Kidney (tissue), 14 donors: ENCODE data around the gene BEAN1. TPM values are rescaled to one million over a fixed set of nuclear protein-coding genes. Genes with fewer than 3 reads are reported as not detected.

Source experiments
- DNase-seq, 5 donors: peaks; one replicate each; pipeline ENCODE4 v3.0.0-alpha.2; 2013 to 2020
- FAIRE-seq: peaks from 2 replicates; lab custom pipeline; 2012; peaks lifted over from hg19 to GRCh38; lab: Jason Lieb, UNC
- H3K27ac ChIP-seq, 2 donors: one replicate each; pipeline ENCODE4 v1.7.0; 2013; ENCODE audit warnings: low read depth in 2 of 2, low read length in 2 of 2, inconsistent platforms in 1 of 2
- H3K27me3 ChIP-seq: one replicate; pipeline ENCODE4 v1.7.1; 2013; ENCODE audit warnings: low read length, inconsistent platforms; ENCODE audit not compliant: control insufficient read depth, insufficient read depth
- H3K36me3 ChIP-seq, 3 donors: one replicate each; pipeline versions ENCODE4 v1.7.0 to v1.7.1; 2013; ENCODE audit warnings: low read length in 3 of 3, control low read depth in 1 of 3, inconsistent platforms in 1 of 3; ENCODE audit not compliant: insufficient read depth in 3 of 3, control insufficient read depth in 2 of 3
- H3K4me1 ChIP-seq, 3 donors: one replicate each; pipeline versions ENCODE4 v1.7.0 to v1.7.1; 2013; ENCODE audit warnings: low read length in 3 of 3, inconsistent platforms in 1 of 3, low read depth in 1 of 3; ENCODE audit not compliant: control insufficient read depth in 2 of 3, insufficient read depth in 2 of 3
- H3K4me3 ChIP-seq, 3 donors: one replicate each; pipeline versions ENCODE4 v1.7.0 to v1.8.1; 2013; ENCODE audit warnings: low read length in 3 of 3, control low read depth in 1 of 3, inconsistent platforms in 1 of 3
- H3K9ac ChIP-seq, 3 donors: one replicate each; pipeline versions ENCODE4 v1.7.0 to v1.7.1; 2013; ENCODE audit warnings: low read length in 3 of 3, control low read depth in 1 of 3, inconsistent platforms in 1 of 3
- H3K9me3 ChIP-seq, 3 donors: one replicate each; pipeline versions ENCODE4 v1.7.0 to v1.7.1; 2013; ENCODE audit warnings: low read length in 3 of 3, control low read depth in 1 of 3, inconsistent platforms in 1 of 3; ENCODE audit not compliant: control insufficient read depth in 2 of 3, insufficient read depth in 1 of 3
- CTCF ChIP-seq: IDR thresholded peaks from 3 replicates; pipeline ENCODE4 v1.5.1; 2012; ENCODE audit warnings: mild to moderate bottlenecking, moderate library complexity, borderline replicate concordance; ENCODE audit not compliant: insufficient read depth; ENCODE audit errors: extremely low read depth
- intact Hi-C: fragments of 100-400 bp; cut with DNase I; formaldehyde crosslinking; loops from one replicate; pipeline ENCODE4 v1.11.1; 2022
- polyA plus RNA-seq: library from polyadenylated mRNA; stranded (reverse); fragments of 350-450 nt; fragmentation: Illumina TruSeq; extraction: RNeasy Lipid Tissue Mini Kit (QIAGEN cat#74804); gene quantifications from one replicate; pipeline ENCODE4 v1.2.3, GENCODE V29; 2014; ENCODE audit warnings: low read depth, low replicate concordance; ENCODE audit not compliant: insufficient read depth
- total RNA-seq: library from RNA; stranded (reverse); fragmentation: NEBNext Ultra II Directional; extraction: Animal tissue kit (Norgen Biotek cat#: 25700); gene quantifications from one replicate; pipeline ENCODE4 v1.2.1, GENCODE V29; 2021
- donor health status: control.
- donor health status: control.
- donor health status: control.
- donor health status: control.
- donor health status: control.
- donor health status: DM: yes; HTN: yes; CAD: no.
- donor health status: Normal renal cell carcinoma (clear cell type).

The BEAN1 gene
- total and polyA plus RNA-seq, 2 donors from 2014 or later = 0.47 to 2.4 TPM

- intact Hi-C loops = no loop called here
- no peak for TF ChIP-seq CTCF
- no peaks in the 10 kb centered on the region for H3K27me3 ChIP-seq
- H3K36me3 ChIP-seq = no peaks in the 10 kb centered on the region
- H3K27ac ChIP-seq = no peak overlapping the region
- FAIRE-seq = no peak
- no peak overlapping the region for H3K9ac ChIP-seq
- no peak for DNase-seq
- no peaks in the 10 kb centered on the region for H3K9me3 ChIP-seq
- H3K4me1 ChIP-seq = no peaks in the 10 kb centered on the region
- no peak overlapping the region for H3K4me3 ChIP-seq
These were observed 11.4 kb downstream of the BEAN1 start for GRCh38 chr16:66438536-66438935.

GRCh38 chr16:66439051-66439730 lies 12.1 kb downstream of the BEAN1 start:
- no peaks in the 10 kb centered on the region for H3K4me1 ChIP-seq
- intact Hi-C loops = no loop called here
- no peaks in the 10 kb centered on the region for H3K9me3 ChIP-seq
- H3K9ac ChIP-seq = no peak overlapping the region
- no peak overlapping the region for H3K4me3 ChIP-seq
- no peaks in the 10 kb centered on the region for H3K36me3 ChIP-seq
- FAIRE-seq (no peak), DNase-seq (no peak)
- TF ChIP-seq CTCF = no peak
- H3K27ac ChIP-seq = no peak overlapping the region
- H3K27me3 ChIP-seq = no peaks in the 10 kb centered on the region

- intact Hi-C loops = no loop called here
These were observed 13.2 kb downstream of the BEAN1 start for GRCh38 chr16:66440271-66440802.

More at GRCh38 chr16:66440271-66440802, 13.2 kb downstream of the BEAN1 start:
- H3K9me3 ChIP-seq = no peaks in the 10 kb centered on the region
- FAIRE-seq (no peak), DNase-seq (no peak)
- no peak for TF ChIP-seq CTCF
- H3K27me3 ChIP-seq = no peaks in the 10 kb centered on the region
- no peaks in the 10 kb centered on the region for H3K4me1 ChIP-seq
- no peak overlapping the region for H3K27ac ChIP-seq
- no peaks in the 10 kb centered on the region for H3K36me3 ChIP-seq
- H3K9ac ChIP-seq = no peak overlapping the region
- H3K4me3 ChIP-seq = no peak overlapping the region
